Left forelimb (tissue), 1 donor: ENCODE measurements around the gene CHN2.
"Not testable (repeated sequence)": the region's sequence is repeated elsewhere in the genome, so short reads cannot be mapped to it uniquely, and the experiment has no call there.

Experiments used
- DNase-seq: peaks from one replicate; pipeline ENCODE4 v3.0.0-alpha.2; 2018; ENCODE audit warnings: low spot score

The CHN2 gene

GRCh38 chr7:29499932-29500331, 305.4 kb downstream of the CHN2 start:
- DNase-seq: no peak

- DNase-seq: no peak
These were observed 306.1 kb downstream of the CHN2 start for GRCh38 chr7:29500719-29501118.

- no peak for DNase-seq
These were observed 307.6 kb downstream of the CHN2 start for GRCh38 chr7:29502133-29502532.

- no peak for DNase-seq
These were observed 311.4 kb downstream of the CHN2 start for GRCh38 chr7:29505931-29506330.

GRCh38 chr7:29508608-29509007, 314.0 kb downstream of the CHN2 start:
- no peak for DNase-seq

- DNase-seq: no peak
These were observed 315.5 kb downstream of the CHN2 start for GRCh38 chr7:29510028-29510427.

- DNase-seq: no peak
These were observed 316.8 kb downstream of the CHN2 start for GRCh38 chr7:29511337-29511736.

DNA sequence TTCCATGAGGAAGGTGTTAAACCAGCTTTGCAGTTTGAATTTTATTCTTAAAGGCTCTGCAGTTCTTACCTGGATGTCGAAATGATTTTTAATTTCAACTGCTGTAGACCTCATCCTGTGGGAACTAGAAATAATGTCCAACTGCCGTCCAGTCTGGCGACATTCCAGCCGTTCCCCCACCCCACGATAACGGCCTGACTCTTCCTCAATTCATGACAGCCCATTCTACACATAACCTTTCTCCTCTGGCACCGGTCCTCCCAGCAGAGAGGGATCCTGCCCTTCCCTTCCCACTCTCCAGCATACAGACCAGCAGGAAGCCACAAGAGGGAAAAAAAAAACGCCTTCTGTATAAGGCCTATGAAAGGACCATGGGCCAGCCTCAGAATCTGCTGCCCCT, 317.3 kb downstream of the CHN2 start:
- no peak for DNase-seq

- DNase-seq: no peak
These were observed 321.9 kb downstream of the CHN2 start for GRCh38 chr7:29516491-29516890.

DNA sequence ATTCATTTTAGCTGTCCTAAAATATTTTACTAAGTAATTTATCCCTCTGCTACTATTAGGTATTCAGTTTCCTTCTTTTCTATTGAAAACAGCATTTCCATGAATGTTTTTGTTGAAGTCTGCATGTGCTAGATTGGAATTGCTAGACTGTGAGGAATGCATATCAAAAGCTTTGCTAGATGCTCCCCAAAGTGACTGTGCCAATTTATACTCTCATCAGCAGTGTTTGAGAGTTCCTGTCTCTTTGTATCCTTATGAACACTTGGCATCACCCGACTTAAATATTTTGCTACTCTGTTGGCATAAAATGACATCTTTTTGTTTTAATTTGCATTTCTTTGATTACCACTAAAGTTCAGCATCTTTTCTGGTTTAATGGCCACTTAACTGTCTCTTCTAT, 324.0 kb downstream of the CHN2 start:
- DNase-seq: no peak

- DNase-seq: no peak
These were observed 329.2 kb downstream of the CHN2 start for GRCh38 chr7:29523728-29524127.

GRCh38 chr7:29527505-29528108, 333.0 kb downstream of the CHN2 start:
- no peak for DNase-seq

DNA sequence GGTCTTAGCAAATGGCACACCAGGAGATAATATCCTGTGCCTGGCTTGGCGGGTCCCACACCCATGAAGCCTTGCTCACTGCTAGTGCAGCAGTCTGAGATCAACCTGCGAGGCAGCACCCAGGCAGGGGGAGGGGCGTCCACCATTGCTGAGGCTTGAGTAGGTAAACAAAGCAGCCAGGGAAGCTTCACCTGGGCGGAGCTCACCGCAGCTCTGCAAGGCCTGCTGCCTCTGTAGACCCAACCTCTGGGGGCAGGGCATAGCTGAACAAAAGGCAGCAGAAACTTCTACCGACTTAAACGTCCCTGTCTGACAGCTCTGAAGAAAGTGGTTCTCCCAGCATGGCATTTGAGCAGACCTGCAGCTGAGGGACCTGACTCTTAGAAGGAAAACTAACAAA, 334.0 kb downstream of the CHN2 start:
- DNase-seq: not testable (repeated sequence)
